ENCODE results near the gene ZNF865.
"Not testable (repeated sequence)": the region's sequence is repeated elsewhere in the genome, so short reads cannot be mapped to it uniquely, and the experiment has no call there.

ZNF865 gene
- total RNA-seq, result 5.9 to 13.7 (median 10.6) reads per million in 3 experiments

DNA sequence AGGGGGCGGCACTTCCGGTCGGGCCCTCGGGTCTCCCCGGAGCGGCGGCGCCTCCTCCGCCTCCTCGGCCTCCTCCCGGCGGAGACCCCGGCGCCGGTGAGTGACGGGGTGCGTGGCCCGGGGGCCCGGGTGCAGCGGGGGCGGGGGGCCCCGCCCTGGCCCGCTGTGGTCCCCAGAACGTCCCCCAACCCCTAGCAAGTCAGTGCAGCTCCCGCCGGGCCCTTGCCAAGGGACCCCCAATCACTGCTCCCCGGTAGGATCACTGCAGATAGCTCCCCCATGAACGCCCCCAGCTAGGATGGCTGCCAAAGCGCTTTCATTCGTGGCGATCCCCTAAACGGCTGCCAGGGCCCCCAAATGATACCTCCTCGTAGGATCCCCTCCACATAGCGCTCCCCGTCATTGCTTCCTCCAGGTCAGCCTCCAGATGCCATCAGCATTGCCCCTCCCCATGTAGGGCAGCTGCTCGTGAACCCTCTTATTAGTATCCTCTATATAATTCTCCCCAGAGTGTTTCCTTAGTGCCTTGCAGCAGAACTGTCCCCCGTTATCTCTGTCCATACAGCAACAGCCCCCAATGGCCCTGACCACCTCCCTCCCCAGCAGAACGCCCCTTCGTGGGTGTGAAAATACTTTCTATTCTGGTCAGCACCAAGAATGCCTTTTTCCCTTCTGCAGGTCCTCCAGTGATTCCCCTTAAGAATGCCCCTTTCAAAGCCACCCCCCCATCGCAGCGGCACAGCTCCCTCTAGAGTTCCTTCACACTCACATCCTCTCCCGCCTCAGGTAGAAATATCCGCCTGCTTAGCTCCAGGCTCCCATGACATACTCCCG is at the start of gene ZNF865:
ZNF865 (plus strand) TSS at position 11 of the 834 bp plus-strand sequence. CDS start 7,972 bp downstream, outside the sequence.
- peak; percentile 63 for DNase-seq

DNA sequence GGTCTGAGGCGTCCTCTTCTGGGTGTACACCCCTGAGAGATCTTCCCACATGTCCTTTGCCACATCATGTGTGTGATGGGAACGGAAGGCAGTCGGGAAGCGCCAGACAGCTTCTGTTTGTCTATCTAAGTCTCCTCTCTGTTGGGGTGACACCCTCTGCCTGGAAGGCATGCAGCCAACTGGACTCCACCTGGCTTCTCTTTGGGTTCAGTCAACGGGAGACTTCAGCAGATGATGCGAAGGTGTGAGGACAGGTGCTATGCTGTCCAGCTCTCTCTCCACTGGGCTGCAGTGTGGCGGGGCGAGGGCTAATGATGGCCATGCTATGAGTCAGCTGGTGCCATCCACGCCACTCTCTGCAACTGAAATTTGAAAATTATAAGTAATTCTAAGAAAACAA is 45.8 kb upstream of the ZNF865 start:
- no peak for DNase-seq

- DNase-seq, result no peak
Observed at GRCh38 chr19:55563261-55563690, 42.2 kb upstream of the ZNF865 start.

- DNase-seq, result no peak
Observed at GRCh38 chr19:55566823-55567222, 38.6 kb upstream of the ZNF865 start.

DNA sequence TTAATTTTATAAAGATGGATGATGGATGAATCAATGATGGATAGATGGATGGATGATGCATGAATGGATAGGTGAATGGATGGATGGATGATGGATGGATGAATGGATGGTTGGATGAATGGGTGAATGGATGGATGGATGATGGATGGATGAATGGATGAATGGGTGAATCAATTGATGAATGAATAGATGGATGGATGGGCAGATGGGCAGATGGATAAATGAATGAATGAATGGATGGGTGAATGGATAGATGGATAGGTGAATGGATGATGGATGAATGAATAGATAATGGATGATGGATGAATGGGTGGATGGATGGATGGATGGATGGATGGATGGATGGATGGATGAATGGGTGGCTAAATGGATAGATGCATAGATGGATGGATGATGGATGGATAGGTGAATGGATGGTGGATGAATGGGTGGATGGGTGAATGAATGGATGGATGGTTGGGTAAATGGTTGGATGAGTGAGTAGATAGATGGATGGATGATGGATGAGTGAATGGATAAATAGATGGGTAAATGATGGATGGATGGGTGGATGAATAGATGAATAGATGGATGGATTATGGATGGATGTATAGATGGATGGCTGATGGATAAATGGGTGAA is 37.6 kb upstream of the ZNF865 start:
- no peak for DNase-seq

DNA sequence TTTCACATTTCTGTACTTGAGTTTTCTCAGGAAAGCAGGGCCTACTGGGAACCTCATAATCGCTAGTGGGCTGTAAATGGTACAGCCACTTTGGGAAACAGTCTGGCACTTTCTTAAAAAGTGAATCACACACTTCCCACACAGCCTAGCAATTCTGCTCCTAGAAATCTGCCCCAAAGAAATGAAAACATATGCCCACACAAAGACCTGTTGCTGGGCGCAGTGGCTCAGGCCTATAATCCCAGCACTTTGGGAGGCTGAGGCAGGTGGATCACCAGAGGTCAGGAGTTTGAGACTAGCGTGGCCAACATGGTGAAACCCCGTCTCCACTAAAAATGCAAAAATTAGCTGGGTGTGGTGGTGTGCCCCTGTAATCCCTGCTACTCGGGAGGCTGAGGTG is 36.0 kb upstream of the ZNF865 start:
- not testable (repeated sequence) for DNase-seq

DNA sequence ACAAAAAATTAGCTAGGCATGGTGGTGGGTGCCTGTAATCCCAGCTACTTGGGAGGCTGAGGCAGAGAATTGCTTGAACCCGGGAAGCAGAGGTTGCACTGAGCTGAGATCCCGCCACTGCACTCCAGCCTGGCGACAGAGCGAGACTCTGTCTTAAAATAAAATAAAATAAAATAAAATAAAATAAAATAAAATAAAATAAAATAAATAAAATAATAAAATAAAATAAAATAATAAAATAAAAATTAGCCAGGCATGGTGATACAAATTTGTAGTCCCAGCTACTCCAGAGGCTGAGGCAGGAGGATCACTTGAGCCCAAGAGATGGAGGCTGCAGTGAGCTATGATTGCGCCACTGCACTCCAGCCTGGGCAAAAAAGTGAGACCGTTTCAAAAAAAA is 31.5 kb upstream of the ZNF865 start:
- not testable (repeated sequence) for DNase-seq

- no peak for DNase-seq
Observed at GRCh38 chr19:55576746-55577145, 28.7 kb upstream of the ZNF865 start.

GRCh38 chr19:55578031-55578760 is 27.3 kb upstream of the ZNF865 start:
- DNase-seq, result no peak

DNA sequence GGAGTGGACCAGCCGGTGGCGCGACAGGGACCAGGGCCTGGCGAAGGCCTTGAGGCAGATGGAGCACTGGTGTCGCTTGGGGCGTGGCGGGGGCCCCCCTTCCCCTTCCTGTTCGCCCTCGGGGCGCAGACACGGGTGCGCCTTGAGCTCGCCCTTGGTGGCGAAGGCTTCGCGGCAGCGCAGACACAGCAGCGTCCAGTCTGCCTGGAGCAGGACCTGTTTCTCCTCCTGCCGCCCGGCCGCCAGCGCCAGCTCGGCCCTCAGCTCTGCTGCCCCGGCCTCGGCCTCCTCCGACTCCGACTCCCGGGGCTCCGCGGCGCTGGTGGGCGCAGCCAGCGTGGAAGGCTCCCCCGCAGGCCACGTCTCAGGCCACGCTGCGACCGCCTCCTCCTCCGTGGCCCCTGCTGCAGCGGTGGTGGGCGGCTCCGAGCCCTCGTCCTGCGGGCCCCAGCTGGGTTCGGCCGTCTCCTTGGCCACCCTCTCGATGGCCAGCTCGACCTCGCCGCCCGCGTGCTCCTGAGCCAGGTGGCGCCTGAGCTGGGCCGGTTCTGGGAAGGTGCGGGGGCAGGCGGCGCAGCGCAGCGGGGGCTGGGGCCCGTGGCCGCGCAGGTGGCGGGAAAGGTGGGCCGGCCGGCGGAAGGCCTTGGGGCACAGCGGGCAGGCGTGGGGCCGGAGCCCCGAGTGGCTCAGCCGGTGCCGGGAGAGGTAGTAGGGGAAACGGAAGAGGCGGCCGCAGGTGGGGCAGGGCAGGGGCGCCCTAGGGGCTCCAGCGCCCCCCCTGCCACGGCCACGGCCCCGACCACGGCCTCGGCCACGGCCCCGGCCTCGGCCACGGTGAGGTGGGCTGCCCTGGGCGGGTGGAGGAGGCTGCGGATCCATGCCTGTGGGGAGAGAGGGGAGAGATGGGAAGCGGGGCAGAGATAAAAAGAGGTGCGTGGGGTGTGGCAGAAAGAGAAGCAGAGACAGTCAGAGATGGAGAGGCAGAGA is 26.4 kb upstream of the ZNF865 start:
- no peak for DNase-seq

DNA sequence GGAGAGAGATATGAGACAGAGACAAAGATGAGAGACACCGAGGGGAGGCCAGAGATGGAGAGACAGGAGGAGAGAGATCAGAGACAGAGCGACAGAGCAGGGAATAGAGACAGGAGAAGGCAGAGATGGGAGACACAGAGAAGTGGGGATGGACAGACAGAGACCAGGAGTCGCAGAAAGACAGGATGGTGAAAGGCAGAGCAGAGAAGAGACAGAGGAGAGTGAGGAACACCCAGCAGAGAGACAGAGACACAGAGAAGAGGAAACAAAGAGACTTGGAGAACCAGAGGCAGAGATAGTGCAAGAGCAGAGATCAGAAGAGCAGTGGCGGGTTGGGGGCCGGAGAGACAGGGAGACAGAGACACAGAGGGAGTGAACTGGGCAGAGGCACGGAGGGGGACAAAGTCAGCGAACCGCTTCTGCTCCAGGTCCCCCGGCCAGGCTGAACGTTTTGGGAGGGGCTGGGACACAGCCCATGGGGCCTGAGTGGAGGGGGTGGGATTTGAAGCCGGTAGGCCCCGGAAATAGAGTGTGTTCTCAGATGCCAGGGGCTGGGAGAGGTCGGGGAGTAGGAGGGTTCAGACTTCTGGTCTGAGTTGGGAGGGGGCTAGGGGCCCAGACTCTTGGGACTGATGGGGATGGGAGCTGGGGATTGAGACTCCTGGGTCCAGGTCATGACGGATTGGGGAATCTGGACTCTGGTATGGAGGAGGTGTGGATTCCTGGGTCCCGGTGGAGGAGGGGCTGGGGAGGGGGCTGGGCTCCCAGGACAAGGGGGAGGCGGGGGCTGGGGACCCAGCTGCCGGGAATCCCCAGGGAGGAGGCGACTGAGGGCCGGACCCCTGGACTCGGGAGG is 25.5 kb upstream of the ZNF865 start:
- DNase-seq, result no peak

- DNase-seq, result peak; percentile 59
Observed at GRCh38 chr19:55580628-55581144, 24.8 kb upstream of the ZNF865 start, which contains the start of gene ZNF579. Gene ZNF579, minus strand, starts transcription at chr19:55580848. Its CDS starts 1,209 bp downstream, at chr19:55579639.

GRCh38 chr19:55581145-55581822 is 24.2 kb upstream of the ZNF865 start:
- no peak for DNase-seq

- DNase-seq, result no peak
Observed at GRCh38 chr19:55581823-55582223, 23.6 kb upstream of the ZNF865 start.

DNA sequence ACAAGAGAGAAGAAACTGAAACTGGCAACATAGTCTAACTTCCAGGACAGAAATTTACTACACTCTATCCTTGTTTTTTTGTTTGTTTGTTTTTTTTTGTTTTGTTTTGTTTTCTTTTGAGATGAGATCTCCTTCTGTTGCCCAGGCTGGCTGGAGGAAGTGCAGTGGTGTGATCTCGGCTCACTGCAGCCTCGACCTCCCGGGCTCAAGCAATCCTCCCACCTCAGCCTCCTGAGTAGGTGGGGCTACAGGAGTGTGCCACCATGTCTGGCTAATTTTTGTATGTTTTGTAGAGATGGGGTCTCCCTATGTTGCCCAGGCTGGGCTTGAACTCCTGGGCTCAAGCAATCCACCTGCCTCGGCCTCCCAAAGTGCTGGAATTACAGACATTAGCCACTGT is 23.2 kb upstream of the ZNF865 start:
- DNase-seq, result not testable (repeated sequence)

GRCh38 chr19:55583897-55584296 is 21.6 kb upstream of the ZNF865 start:
- not testable (repeated sequence) for DNase-seq

DNA sequence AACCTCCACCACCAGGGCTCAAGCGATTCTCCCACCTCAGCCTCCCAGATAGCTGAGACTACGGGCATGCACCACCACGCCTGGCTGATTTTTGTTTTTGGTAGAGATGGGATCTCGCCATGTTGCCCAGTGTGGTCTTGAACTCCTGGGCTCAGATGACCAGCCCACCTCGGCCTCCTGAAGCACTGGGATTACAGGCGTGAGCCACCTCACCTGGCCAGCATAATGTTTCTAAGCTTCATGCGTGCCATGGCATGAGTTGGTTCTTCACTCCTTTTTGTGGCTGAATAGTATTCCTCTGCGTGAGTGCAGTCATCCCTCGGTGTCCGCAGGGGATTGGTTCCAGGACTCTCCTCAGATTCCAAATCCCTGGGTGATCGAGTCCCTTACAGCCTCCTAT is 20.6 kb upstream of the ZNF865 start:
- no peak for DNase-seq

GRCh38 chr19:55585658-55586339 is 19.6 kb upstream of the ZNF865 start:
- DNase-seq, result peak; percentile 18

GRCh38 chr19:55586976-55587668 is 18.3 kb upstream of the ZNF865 start:
- DNase-seq, result peak; percentile 87

Measured in central memory CD4-positive, alpha-beta T cell (primary cell).